GM12872 (cell line): ENCODE measurements around the gene ZNF559.

ENCODE experiments used
- TF ChIP-seq, protein P1 (sequence below): IDR thresholded peaks from 3 replicates; pipeline ENCODE4 v1.5.1; 2011; ENCODE audit warnings: low read depth, mild to moderate bottlenecking, low read length, moderate library complexity; ENCODE audit not compliant: insufficient read depth

Gene ZNF559

GRCh38 chr19:9362905-9363304 lies 38.9 kb downstream of the ZNF559 start, which contains the start of gene ZNF177:
Gene ZNF177 (plus strand): TSS chr19:9363013. CDS start chr19:9378312, 15,299 bp downstream.
- TF ChIP-seq, protein P1, sequence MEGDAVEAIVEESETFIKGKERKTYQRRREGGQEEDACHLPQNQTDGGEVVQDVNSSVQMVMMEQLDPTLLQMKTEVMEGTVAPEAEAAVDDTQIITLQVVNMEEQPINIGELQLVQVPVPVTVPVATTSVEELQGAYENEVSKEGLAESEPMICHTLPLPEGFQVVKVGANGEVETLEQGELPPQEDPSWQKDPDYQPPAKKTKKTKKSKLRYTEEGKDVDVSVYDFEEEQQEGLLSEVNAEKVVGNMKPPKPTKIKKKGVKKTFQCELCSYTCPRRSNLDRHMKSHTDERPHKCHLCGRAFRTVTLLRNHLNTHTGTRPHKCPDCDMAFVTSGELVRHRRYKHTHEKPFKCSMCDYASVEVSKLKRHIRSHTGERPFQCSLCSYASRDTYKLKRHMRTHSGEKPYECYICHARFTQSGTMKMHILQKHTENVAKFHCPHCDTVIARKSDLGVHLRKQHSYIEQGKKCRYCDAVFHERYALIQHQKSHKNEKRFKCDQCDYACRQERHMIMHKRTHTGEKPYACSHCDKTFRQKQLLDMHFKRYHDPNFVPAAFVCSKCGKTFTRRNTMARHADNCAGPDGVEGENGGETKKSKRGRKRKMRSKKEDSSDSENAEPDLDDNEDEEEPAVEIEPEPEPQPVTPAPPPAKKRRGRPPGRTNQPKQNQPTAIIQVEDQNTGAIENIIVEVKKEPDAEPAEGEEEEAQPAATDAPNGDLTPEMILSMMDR = no peak

DNA sequence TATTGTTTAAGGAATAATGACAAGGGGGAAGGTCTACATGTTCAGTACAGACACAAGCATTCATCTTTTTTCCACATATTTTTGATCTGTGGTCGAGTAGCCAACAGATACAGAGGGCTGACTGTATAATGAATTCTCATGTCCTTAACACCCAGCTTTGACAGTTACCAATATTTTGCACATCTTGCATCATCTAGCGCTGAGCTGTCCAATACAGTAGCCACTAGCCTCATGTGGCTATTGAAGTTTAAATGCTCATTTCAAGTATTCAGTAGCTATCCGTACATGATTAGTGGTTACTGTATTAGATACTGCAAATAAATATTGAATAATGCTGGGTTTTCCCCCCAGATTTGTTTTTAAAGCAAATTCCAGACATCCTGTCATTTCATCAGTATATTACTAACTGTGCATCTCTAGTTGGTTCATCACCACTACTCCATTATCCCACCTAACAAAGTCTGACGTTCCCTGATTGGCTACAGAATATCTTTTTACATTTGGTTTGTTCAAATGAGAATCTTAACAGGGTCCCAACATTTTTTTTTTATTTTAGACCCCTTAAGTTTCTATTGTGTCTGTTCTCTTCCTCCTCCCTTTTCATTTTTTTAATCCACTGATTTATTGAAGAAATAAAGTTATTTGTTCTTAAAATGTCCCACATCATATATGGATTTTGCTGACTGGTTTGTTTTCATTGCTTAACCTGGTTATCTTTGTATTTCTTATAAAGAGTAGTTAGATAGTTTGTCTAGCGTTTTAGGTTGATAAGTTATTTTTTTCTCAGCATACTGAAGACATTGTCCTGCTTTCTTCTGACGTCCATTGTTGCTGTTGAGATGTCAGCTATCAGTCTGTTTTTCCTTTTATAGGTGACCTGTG lies 47.0 kb downstream of the ZNF559 start:
- TF ChIP-seq, protein P1 = no peak

DNA sequence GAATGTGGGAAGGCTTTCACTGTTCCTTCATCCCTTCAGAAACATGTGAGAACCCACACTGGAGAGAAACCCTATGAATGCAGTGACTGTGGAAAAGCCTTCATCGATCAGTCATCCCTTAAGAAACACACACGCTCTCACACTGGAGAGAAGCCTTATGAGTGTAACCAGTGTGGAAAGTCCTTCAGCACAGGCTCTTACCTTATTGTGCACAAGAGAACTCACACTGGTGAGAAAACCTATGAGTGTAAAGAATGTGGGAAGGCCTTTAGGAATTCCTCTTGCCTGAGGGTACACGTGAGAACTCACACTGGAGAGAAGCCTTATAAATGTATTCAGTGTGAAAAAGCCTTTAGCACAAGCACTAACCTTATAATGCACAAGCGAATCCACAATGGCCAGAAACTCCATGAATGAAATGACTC lies 57.4 kb downstream of the ZNF559 start:
- TF ChIP-seq, protein P1 = no peak
